Measurements from ENCODE around the gene SEMA3G.

The SEMA3G gene

DNA sequence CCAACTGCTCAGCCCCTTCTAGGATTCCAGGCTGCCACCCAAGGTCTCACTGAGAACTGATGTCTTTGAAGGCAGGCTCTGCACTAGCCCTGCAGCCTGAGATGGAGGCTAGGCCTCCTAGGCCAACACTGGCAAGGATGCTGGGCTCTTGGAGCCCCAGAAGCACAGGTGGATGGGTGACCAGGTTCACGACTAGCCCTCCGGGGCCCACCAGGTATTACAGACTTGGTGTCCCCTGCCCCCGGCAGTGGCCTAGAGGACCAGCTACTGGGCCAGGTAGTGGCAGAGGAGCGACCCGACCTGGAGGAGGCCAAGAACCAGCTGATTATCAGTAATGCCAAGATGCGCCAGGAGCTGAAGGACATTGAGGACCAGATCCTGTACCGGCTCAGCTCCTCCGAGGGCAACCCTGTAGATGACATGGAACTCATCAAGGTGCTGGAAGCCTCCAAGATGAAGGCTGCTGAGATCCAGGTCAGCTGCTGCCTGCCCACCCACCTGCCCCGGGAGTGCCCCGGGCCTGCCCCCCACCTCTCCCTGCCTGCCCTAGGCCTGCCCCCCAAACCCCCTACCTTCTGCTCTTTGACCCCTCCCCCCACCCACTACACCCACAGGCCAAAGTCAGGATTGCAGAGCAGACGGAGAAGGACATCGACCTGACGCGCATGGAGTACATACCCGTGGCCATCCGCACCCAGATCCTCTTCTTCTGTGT lies 52.5 kb downstream of the SEMA3G start:
- Histone ChIP-seq H3K9ac (ENCODE audit: low read length) (no peak overlapping the region), H3K4me1 (ENCODE audit: control insufficient read depth, insufficient read depth, low read depth, low read length) (no peaks in the 10 kb centered on the region), H3K9me3 (ENCODE audit: control insufficient read depth, low read length) (no peaks in the 10 kb centered on the region), H2BK15ac (ENCODE audit: low read depth, poor library complexity, severe bottlenecking) (no peak overlapping the region), H3K36me3 (ENCODE audit: control insufficient read depth in 1 of 2, insufficient read depth in 2 of 2, low read depth in 1 of 2, low read length in 2 of 2) (peaks cover 0 to 31% of the 10 kb centered on the region in 2 experiments), H2BK12ac (ENCODE audit: low read length in 2 of 2) (no peak overlapping the region), H2AFZ (ENCODE audit: low read depth, low read length) (no peak overlapping the region), H3K18ac (ENCODE audit: low read depth in 1 of 2, low read length in 2 of 2) (no peak overlapping the region), H2AK5ac (ENCODE audit: low read length, severe bottlenecking) (no peak overlapping the region), H3K27ac (ENCODE audit: low read length, poor library complexity, severe bottlenecking) (no peak overlapping the region), H4K8ac (ENCODE audit: low read length) (no peak overlapping the region), H3K4me3 (ENCODE audit: insufficient read depth in 1 of 2, low read depth in 1 of 2, low read length in 2 of 2) (no peak overlapping the region), H2BK5ac (ENCODE audit: low read depth, low read length, poor library complexity, severe bottlenecking) (no peak overlapping the region), H3K4ac (ENCODE audit: low read depth in 1 of 2, low read length in 2 of 2) (no peak overlapping the region), H3K4me2 (ENCODE audit: low read length, poor library complexity, severe bottlenecking) (no peak overlapping the region), H4K91ac (ENCODE audit: low read length) (no peak overlapping the region), H3K23ac (ENCODE audit: low read length in 2 of 2) (no peak overlapping the region), H3K14ac (ENCODE audit: low read length in 2 of 2) (no peak overlapping the region), H3K27me3 (ENCODE audit: control insufficient read depth in 1 of 2, insufficient read depth in 1 of 2, low read length in 2 of 2) (peaks cover 0 to 9% of the 10 kb centered on the region in 2 experiments), H2BK120ac (ENCODE audit: low read depth, low read length) (no peak overlapping the region), H3K79me1 (replicated peaks; ENCODE audit: low read length, poor library complexity, severe bottlenecking) (no peaks in the 10 kb centered on the region)
- no peak for DNase-seq
- WGBS = 93% methylated on average over 16 of the region's 16 CpGs

DNA sequence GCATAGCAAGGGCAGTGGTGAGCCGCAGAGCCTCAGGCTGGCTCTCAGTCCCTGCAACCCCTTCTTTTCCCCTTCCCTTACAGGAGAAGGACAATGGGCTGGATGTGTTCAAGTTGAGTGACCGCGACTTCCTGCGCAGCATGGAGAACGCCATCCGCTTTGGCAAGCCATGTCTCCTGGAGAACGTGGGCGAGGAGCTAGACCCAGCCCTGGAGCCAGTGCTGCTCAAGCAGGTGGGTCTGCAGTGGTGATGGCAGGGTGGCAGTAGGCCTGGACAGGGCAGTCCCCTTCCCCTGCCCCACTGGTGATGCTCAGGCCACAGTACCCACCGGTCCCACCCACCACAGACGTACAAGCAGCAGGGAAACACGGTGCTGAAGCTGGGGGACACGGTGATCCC lies 53.8 kb downstream of the SEMA3G start:
- H3K18ac ChIP-seq (ENCODE audit: low read depth in 1 of 2, low read length in 2 of 2) = no peak overlapping the region
- H2AK5ac ChIP-seq (ENCODE audit: low read length, severe bottlenecking) = no peak overlapping the region
- H3K14ac ChIP-seq (ENCODE audit: low read length in 2 of 2) = no peak overlapping the region
- peak overlapping the region; percentile 27 for H4K91ac ChIP-seq (ENCODE audit: low read length)
- no peak overlapping the region for H2BK12ac ChIP-seq (ENCODE audit: low read length in 2 of 2)
- no peak overlapping the region for H3K27ac ChIP-seq (ENCODE audit: low read length, poor library complexity, severe bottlenecking)
- H3K4me1 ChIP-seq (ENCODE audit: control insufficient read depth, insufficient read depth, low read depth, low read length) = no peaks in the 10 kb centered on the region
- H2BK15ac ChIP-seq (ENCODE audit: low read depth, poor library complexity, severe bottlenecking) = no peak overlapping the region
- no peak overlapping the region for H3K4me2 ChIP-seq (ENCODE audit: low read length, poor library complexity, severe bottlenecking)
- no peak overlapping the region for H4K8ac ChIP-seq (ENCODE audit: low read length)
- no peak overlapping the region for H3K4ac ChIP-seq (ENCODE audit: low read depth in 1 of 2, low read length in 2 of 2)
- 95% methylated on average over 11 of the region's 12 CpGs for WGBS
- peaks cover 0 to 31% of the 10 kb centered on the region in 2 experiments for H3K36me3 ChIP-seq (ENCODE audit: control insufficient read depth in 1 of 2, insufficient read depth in 2 of 2, low read depth in 1 of 2, low read length in 2 of 2)
- DNase-seq = no peak
- no peak overlapping the region for H3K4me3 ChIP-seq (ENCODE audit: insufficient read depth in 1 of 2, low read depth in 1 of 2, low read length in 2 of 2)
- no peak overlapping the region for H2BK5ac ChIP-seq (ENCODE audit: low read depth, low read length, poor library complexity, severe bottlenecking)
- no peak overlapping the region for H2AFZ ChIP-seq (ENCODE audit: low read depth, low read length)
- no peak overlapping the region for H2BK120ac ChIP-seq (ENCODE audit: low read depth, low read length)
- peaks cover 0 to 9% of the 10 kb centered on the region in 2 experiments for H3K27me3 ChIP-seq (ENCODE audit: control insufficient read depth in 1 of 2, insufficient read depth in 1 of 2, low read length in 2 of 2)
- H3K79me1 ChIP-seq (replicated peaks; ENCODE audit: low read length, poor library complexity, severe bottlenecking) = no peaks in the 10 kb centered on the region
- no peaks in the 10 kb centered on the region for H3K9me3 ChIP-seq (ENCODE audit: control insufficient read depth, low read length)
- H3K9ac ChIP-seq (ENCODE audit: low read length) = no peak overlapping the region
- no peak overlapping the region for H3K23ac ChIP-seq (ENCODE audit: low read length in 2 of 2)

DNA sequence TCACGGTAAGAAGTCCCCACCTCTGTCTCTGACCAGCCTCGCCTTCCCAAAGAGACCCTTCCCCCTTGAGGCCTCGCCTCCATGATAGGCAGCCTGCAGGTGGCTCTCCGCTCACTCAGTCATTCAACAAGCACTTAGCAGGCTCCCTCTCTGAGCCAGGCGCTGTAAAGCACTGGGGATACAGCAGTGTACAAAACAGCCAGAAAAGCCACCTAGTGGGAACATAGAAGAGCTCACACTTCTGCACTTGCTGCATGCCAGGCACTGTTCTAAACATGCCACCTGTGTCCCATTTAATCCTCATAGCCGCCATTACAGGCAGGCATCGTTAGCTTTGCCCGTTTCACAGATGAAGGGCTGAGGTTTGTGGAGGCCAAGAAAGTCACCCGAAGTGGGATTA lies 56.0 kb downstream of the SEMA3G start:
- no peak overlapping the region for H3K18ac ChIP-seq (ENCODE audit: low read depth in 1 of 2, low read length in 2 of 2)
- no peak overlapping the region for H2BK120ac ChIP-seq (ENCODE audit: low read depth, low read length)
- H2BK5ac ChIP-seq (ENCODE audit: low read depth, low read length, poor library complexity, severe bottlenecking) = no peak overlapping the region
- H3K4ac ChIP-seq (ENCODE audit: low read depth in 1 of 2, low read length in 2 of 2) = no peak overlapping the region
- H3K4me2 ChIP-seq (ENCODE audit: low read length, poor library complexity, severe bottlenecking) = no peak overlapping the region
- no peak overlapping the region for H3K9ac ChIP-seq (ENCODE audit: low read length)
- no peak overlapping the region for H2BK15ac ChIP-seq (ENCODE audit: low read depth, poor library complexity, severe bottlenecking)
- DNase-seq = peak; percentile 13
- no peak overlapping the region for H2AK5ac ChIP-seq (ENCODE audit: low read length, severe bottlenecking)
- H3K9me3 ChIP-seq (ENCODE audit: control insufficient read depth, low read length) = no peaks in the 10 kb centered on the region
- H3K79me1 ChIP-seq (replicated peaks; ENCODE audit: low read length, poor library complexity, severe bottlenecking) = no peaks in the 10 kb centered on the region
- no peak overlapping the region for H3K4me3 ChIP-seq (ENCODE audit: insufficient read depth in 1 of 2, low read depth in 1 of 2, low read length in 2 of 2)
- no peak overlapping the region for H3K23ac ChIP-seq (ENCODE audit: low read length in 2 of 2)
- H4K91ac ChIP-seq (ENCODE audit: low read length) = no peak overlapping the region
- H2AFZ ChIP-seq (ENCODE audit: low read depth, low read length) = no peak overlapping the region
- WGBS = 84% methylated on average over 9 of the region's 9 CpGs
- peaks cover 2% of the 10 kb centered on the region for H3K4me1 ChIP-seq (ENCODE audit: control insufficient read depth, insufficient read depth, low read depth, low read length)
- no peak overlapping the region for H3K14ac ChIP-seq (ENCODE audit: low read length in 2 of 2)
- peaks cover 0 to 7% of the 10 kb centered on the region in 2 experiments for H3K27me3 ChIP-seq (ENCODE audit: control insufficient read depth in 1 of 2, insufficient read depth in 1 of 2, low read length in 2 of 2)
- no peak overlapping the region for H4K8ac ChIP-seq (ENCODE audit: low read length)
- H2BK12ac ChIP-seq (ENCODE audit: low read length in 2 of 2) = no peak overlapping the region
- peaks cover 0 to 29% of the 10 kb centered on the region in 2 experiments for H3K36me3 ChIP-seq (ENCODE audit: control insufficient read depth in 1 of 2, insufficient read depth in 2 of 2, low read depth in 1 of 2, low read length in 2 of 2)
- H3K27ac ChIP-seq (ENCODE audit: low read length, poor library complexity, severe bottlenecking) = no peak overlapping the region

DNA sequence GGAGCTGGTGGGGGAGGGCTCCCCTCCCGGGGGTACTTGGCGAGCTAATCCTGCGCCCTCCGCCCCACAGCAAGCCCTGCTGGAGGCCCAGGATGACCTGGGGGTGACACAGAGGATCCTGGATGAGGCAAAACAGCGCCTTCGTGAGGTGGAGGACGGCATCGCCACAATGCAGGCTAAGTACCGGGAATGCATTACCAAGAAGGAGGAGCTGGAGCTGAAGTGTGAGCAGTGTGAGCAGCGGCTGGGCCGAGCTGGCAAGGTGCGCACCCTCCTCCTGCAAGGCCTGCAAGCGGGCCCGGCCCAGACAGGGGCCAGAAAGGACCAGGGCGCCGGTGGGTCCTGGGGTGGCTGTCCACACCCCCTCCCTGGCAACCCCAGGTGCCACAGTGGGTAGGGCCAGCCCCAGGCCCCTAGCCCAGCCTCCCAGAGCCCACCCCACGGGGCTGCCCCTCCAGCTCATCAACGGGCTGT lies 56.5 kb downstream of the SEMA3G start:
- H2AK5ac ChIP-seq (ENCODE audit: low read length, severe bottlenecking) = no peak overlapping the region
- peaks cover 0 to 25% of the 10 kb centered on the region in 2 experiments for H3K36me3 ChIP-seq (ENCODE audit: control insufficient read depth in 1 of 2, insufficient read depth in 2 of 2, low read depth in 1 of 2, low read length in 2 of 2)
- H3K14ac ChIP-seq (ENCODE audit: low read length in 2 of 2) = no peak overlapping the region
- no peak overlapping the region for H3K4me2 ChIP-seq (ENCODE audit: low read length, poor library complexity, severe bottlenecking)
- H3K9ac ChIP-seq (ENCODE audit: low read length) = no peak overlapping the region
- no peak overlapping the region for H2BK5ac ChIP-seq (ENCODE audit: low read depth, low read length, poor library complexity, severe bottlenecking)
- no peak overlapping the region for H3K18ac ChIP-seq (ENCODE audit: low read depth in 1 of 2, low read length in 2 of 2)
- H2AFZ ChIP-seq (ENCODE audit: low read depth, low read length) = no peak overlapping the region
- H3K23ac ChIP-seq (ENCODE audit: low read length in 2 of 2) = no peak overlapping the region
- H3K4ac ChIP-seq (ENCODE audit: low read depth in 1 of 2, low read length in 2 of 2) = no peak overlapping the region
- WGBS = 71% methylated on average over 18 of the region's 18 CpGs
- H4K91ac ChIP-seq (ENCODE audit: low read length) = no peak overlapping the region
- H2BK120ac ChIP-seq (ENCODE audit: low read depth, low read length) = no peak overlapping the region
- H2BK15ac ChIP-seq (ENCODE audit: low read depth, poor library complexity, severe bottlenecking) = no peak overlapping the region
- H3K4me1 ChIP-seq (ENCODE audit: control insufficient read depth, insufficient read depth, low read depth, low read length) = peaks cover 2% of the 10 kb centered on the region
- no peak overlapping the region for H2BK12ac ChIP-seq (ENCODE audit: low read length in 2 of 2)
- H3K9me3 ChIP-seq (ENCODE audit: control insufficient read depth, low read length) = no peaks in the 10 kb centered on the region
- DNase-seq = no peak
- no peak overlapping the region for H3K4me3 ChIP-seq (ENCODE audit: insufficient read depth in 1 of 2, low read depth in 1 of 2, low read length in 2 of 2)
- H3K27ac ChIP-seq (ENCODE audit: low read length, poor library complexity, severe bottlenecking) = no peak overlapping the region
- H3K79me1 ChIP-seq (replicated peaks; ENCODE audit: low read length, poor library complexity, severe bottlenecking) = no peaks in the 10 kb centered on the region
- peaks cover under 1 to 7% of the 10 kb centered on the region in 2 experiments for H3K27me3 ChIP-seq (ENCODE audit: control insufficient read depth in 1 of 2, insufficient read depth in 1 of 2, low read length in 2 of 2)
- no peak overlapping the region for H4K8ac ChIP-seq (ENCODE audit: low read length)

Measured in mesenchymal stem cell (in vitro differentiated cells and primary cell).